Hematopoietic multipotent progenitor cell (in vitro differentiated cells): Measurements from ENCODE around the gene RAB18. TPM values are rescaled to one million over a fixed set of nuclear protein-coding genes. Genes with fewer than 3 reads are reported as not detected.
"Not testable (repeated sequence)": the region's sequence is repeated elsewhere in the genome, so short reads cannot be mapped to it uniquely, and the experiment has no call there.

Experiments used
- DNase-seq, 3 donors: peaks; one replicate each; pipeline ENCODE4 v3.0.0-alpha.2; 2011 to 2015; ENCODE audit warnings: low read depth in 2 of 3, low spot score in 2 of 3
- total RNA-seq: library from RNA; depleted of rRNA; stranded (reverse); fragments of >200 nt; gene quantifications from one replicate; pipeline ENCODE4 v1.2.3, GENCODE V29; 2012

Gene RAB18
- total RNA-seq, 1 donor, result 10.8 TPM

GRCh38 chr10:27541796-27542729 is 38.0 kb downstream of the RAB18 start:
- no peak for DNase-seq

GRCh38 chr10:27542812-27543211 is 38.7 kb downstream of the RAB18 start:
- DNase-seq, result no peak

GRCh38 chr10:27547047-27547446 is 42.9 kb downstream of the RAB18 start:
- DNase-seq, result no peak

GRCh38 chr10:27547482-27547881 is 43.4 kb downstream of the RAB18 start:
- no peak for DNase-seq

GRCh38 chr10:27550823-27551222 is 46.7 kb downstream of the RAB18 start:
- DNase-seq, result no peak

- peak in 2 of 3 donors; percentile 30 to 62 for DNase-seq
Observed at GRCh38 chr10:27558612-27559020, 54.5 kb downstream of the RAB18 start.

GRCh38 chr10:27561334-27561733 is 57.2 kb downstream of the RAB18 start:
- DNase-seq, result no peak

- DNase-seq, result no peak
Observed at GRCh38 chr10:27564398-27564797, 60.3 kb downstream of the RAB18 start.

- no peak for DNase-seq
Observed at GRCh38 chr10:27564880-27565279, 60.8 kb downstream of the RAB18 start.

- DNase-seq, result no peak
Observed at GRCh38 chr10:27568196-27569175, 64.4 kb downstream of the RAB18 start.

GRCh38 chr10:27569946-27570345 is 65.8 kb downstream of the RAB18 start:
- DNase-seq, result no peak

GRCh38 chr10:27577038-27577437 is 72.9 kb downstream of the RAB18 start:
- DNase-seq, result not testable (repeated sequence)

GRCh38 chr10:27578316-27578715 is 74.2 kb downstream of the RAB18 start:
- DNase-seq, result no peak

- DNase-seq, result no peak
Observed at GRCh38 chr10:27581225-27581624, 77.1 kb downstream of the RAB18 start.

- DNase-seq, result no peak
Observed at GRCh38 chr10:27584302-27584701, 80.2 kb downstream of the RAB18 start.

Other genes with a start within 250 kb of the RAB18 start
- not detected for gene MKX, start 241.5 kb downstream of the RAB18 start, total RNA-seq